LHCN-M2 (cell line): Measurements from ENCODE around the gene TRIM17. TPM values are rescaled to one million over a fixed set of nuclear protein-coding genes. Genes with fewer than 3 reads are reported as not detected.

Source experiments
- DNase-seq: peaks from one replicate; pipeline ENCODE4 v3.0.0-alpha.2; 2012; ENCODE audit warnings: low read depth
- polyA plus RNA-seq: library from polyadenylated mRNA; unstranded; fragments of >200 nt; gene quantifications from one replicate; pipeline ENCODE4 v1.2.1, GENCODE V29; 2012; ENCODE audit warnings: missing spikeins
- total RNA-seq: library from RNA; depleted of rRNA; stranded (reverse); fragments of >200 nt; gene quantifications from 2 replicates; pipeline ENCODE4 v1.2.3, GENCODE V29; 2014; rRNA removed

TRIM17 gene, protein sequence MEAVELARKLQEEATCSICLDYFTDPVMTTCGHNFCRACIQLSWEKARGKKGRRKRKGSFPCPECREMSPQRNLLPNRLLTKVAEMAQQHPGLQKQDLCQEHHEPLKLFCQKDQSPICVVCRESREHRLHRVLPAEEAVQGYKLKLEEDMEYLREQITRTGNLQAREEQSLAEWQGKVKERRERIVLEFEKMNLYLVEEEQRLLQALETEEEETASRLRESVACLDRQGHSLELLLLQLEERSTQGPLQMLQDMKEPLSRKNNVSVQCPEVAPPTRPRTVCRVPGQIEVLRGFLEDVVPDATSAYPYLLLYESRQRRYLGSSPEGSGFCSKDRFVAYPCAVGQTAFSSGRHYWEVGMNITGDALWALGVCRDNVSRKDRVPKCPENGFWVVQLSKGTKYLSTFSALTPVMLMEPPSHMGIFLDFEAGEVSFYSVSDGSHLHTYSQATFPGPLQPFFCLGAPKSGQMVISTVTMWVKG
- total RNA-seq: not detected in 2 replicates
- polyA plus RNA-seq: 0.33 TPM

- DNase-seq: no peak
Measured at GRCh38 chr1:228416217-228416933, at the start of gene TRIM17. TSS of gene TRIM17 (minus strand) at chr1:228416861. CDS start at chr1:228415072, 1,789 bp downstream.

GRCh38 chr1:228465571-228466146 lies 49.0 kb upstream of the TRIM17 start:
- DNase-seq: no peak

- DNase-seq: no peak
Measured at GRCh38 chr1:228465141-228465540, 48.5 kb upstream of the TRIM17 start.

DNA sequence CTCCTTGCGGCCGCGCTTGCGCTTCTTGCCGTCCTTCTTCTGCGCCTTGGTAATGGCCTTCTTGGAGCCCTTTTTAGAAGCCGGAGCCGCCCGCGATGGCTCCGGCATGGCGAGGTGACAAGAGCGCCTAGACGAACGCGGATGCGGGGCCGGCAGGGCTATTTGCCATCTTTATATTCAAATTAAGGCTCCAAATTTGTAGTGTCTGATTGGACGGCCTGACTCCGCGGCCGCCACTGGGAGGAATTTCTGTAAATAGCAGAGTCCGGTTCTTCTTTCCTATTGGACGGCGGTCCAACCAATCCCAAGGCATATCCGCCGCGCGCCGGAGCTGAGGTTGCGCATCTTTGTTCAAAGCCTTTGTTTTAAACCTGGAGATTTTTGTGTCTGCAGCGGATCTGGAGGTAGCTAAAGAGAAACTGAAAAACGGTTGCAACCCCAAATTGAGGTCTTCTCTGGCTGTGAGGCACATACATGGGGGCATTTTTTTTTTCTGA lies 47.9 kb upstream of the TRIM17 start:
- no peak for DNase-seq

- no peak for DNase-seq
Measured at GRCh38 chr1:228463559-228464455, 47.1 kb upstream of the TRIM17 start.

GRCh38 chr1:228463009-228463558 lies 46.4 kb upstream of the TRIM17 start:
- DNase-seq: no peak

GRCh38 chr1:228462560-228462959 lies 45.9 kb upstream of the TRIM17 start:
- no peak for DNase-seq

DNA sequence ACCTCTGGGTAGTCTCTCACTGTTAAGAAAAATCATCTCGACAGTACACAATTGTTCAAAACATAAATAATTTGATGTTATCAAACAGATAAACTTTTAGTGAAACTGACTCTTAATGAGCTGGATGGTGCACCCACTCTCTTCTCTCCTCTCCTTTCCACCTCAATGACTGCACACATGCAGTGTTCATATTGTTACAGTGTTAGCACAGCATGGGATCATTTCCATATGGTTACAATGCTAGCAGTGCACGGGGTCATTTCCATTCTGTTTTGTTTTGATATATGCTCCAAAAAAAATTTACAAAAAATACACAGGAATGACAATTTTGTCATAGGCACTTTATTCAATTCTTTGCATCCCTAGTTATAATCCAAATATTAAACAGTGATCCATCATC lies 44.2 kb upstream of the TRIM17 start:
- DNase-seq: no peak

DNA sequence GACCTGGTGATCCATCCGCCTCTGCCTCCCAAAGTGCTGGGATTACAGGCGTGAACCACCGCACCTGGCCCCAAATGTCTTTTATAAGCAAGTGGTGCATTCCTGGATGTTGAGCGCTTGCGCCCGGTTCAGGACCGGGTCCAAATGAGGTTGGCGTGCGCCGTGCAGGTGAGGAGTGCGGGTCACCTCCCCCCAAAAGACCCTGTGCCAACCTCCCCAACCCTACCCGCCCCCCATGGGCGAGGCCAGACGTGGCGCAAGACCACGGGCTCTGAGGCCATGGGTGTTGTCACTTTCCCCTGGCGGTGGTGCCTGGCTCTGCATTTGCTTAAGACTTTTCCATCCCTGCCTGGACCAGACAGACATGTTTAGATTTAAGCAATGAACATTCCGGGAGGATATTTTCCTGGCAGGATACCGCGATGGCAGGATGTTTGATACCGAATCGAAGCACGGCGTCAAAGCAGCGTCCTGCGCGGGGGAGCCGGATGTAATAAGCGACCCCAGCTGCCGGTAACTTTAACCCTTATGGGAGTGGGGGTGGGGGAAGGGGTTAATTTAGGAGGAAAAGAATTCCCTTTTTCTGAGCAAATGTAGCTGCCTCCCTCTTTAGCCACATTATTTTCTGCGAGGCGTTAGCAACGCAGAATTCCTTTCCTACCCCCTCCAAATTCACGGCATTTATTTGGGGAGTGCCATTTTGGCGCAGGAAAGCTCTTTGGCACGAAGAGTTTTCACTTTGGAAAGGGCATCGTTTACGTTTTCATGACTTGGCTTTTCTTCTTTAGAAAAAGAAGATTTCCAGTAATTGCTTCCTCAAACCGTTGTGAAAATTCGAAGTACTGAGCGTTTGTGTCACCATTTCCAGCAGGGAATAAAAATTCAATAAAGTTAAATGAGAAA lies 42.7 kb upstream of the TRIM17 start:
- peak; percentile 36 for DNase-seq

DNA sequence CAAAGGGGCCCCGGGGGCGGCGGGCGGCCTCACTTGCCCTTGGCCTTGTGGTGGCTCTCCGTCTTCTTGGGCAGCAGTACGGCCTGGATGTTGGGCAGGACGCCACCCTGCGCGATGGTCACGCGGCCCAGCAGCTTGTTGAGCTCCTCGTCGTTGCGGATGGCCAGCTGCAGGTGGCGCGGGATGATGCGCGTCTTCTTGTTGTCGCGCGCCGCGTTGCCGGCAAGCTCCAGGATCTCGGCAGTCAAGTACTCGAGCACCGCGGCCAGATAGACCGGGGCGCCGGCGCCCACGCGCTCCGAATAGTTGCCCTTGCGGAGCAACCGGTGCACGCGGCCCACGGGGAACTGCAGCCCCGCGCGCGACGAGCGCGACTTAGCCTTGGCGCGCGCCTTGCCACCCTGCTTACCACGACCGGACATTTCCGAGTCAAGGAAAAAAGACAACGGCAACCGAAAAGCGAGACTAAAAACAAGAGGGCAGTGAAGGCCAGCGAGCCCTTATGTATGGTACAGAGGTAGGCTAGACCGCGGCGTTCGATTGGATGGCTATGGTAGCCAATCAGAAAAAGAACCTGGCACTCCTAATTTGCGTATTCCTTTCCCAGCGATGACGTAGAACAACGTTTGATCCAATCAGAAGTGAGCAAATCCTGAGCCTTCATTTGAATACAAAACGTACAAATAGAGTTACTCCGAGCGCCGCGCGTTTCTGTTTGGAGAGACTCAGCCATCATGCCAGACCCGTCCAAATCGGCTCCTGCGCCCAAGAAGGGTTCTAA lies 40.9 kb upstream of the TRIM17 start:
- no peak for DNase-seq

- DNase-seq: no peak
Measured at GRCh38 chr1:228457017-228457395, 40.3 kb upstream of the TRIM17 start.

DNA sequence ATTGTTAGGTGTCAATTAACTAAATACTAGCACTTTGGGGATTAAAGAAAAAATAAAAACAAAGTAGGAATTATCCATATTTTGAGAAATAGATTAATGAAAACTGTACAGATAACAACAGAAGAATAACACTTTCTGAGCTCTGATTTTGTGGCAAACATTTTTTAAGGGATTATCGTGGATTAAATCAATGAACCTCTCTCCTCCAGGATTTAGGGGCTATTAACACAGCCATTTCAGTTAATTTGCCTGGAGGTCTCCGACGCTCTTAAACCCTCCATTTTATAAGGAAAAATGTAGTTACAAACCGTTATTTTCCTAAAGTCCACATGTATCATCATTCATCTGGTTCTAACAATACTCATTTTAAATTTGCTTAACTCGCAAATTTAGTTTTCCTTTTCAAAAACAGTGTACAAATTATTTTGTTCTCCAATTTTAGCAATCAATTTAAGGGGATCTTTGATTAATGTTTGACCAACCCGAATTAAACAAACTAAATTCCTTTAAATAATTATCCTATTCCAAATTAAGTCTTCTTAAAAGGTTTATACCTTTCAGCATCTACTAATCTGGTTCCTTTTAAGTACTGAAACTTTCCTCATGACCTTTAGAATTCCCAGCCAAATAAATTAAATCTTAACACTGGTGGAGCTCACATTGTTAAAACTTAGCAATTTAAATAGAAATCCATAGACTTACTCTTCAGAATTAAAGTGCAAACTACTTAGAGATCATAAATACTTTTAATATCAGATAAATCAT lies 39.8 kb upstream of the TRIM17 start:
- DNase-seq: no peak

- no peak for DNase-seq
Measured at GRCh38 chr1:228455715-228456114, 39.1 kb upstream of the TRIM17 start.

DNA sequence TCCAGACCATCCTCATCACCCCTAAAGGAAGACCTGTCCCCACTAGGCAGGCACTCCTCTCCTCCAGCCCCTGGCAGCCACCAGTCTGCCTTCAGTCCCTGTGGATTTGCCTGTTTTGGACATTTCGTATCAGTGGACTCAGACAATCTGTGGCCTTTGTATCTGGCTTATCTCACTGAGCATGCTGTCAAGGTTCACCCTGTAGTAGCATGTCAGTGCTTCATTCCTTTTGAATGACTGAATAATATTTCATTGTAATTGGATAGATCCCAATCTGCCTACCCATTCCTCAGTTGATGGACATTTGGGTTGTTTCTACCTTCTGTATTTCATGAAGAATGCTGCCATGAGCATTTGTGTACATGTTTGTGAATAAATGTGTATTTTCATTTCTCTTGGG lies 37.6 kb upstream of the TRIM17 start:
- no peak for DNase-seq

DNA sequence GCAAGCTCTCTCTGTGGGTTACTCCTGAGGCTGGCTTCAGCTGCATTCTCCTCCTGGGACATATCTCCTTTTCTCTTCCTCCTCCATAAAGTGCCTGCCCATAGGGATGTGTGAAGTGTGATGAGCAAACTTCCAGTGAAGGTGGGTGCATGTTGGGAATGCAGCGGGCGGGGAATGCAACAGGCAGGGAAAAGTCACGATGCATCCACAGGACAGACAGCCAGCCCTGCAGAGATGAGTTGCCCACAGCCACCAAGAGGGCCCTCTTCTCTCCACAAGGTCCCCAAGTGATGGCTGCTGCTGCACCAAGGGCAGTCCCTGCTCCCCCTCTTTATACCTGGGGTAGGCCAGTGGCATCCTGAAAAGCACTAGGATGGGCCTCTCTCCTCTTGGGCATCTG lies 37.0 kb upstream of the TRIM17 start:
- DNase-seq: no peak

DNA sequence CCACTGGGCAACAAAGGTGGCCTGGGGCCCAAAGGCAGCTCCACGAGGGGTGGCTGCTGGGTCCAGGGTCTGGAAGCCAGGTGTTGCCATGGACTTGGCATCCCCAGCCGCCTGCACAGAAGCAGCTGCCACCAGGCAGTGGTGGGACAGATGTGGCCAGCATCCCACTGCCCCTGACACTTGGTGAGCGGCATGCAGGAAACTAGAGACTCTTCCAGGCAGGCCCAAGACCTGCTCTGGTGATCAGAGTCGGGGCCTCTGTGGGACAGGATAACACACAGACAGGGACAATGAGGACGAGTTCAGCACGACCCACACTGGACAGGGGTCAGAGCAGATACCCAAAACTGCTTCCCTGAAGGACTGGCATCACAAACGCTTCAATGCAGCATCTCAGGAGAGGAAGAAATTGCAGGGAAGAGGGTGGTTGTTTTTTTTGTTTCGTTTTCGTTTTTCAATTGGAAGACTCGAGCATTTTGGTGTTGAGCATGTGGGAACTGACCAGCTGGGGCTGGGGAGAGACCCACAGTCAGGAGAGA lies 36.4 kb upstream of the TRIM17 start:
- no peak for DNase-seq

DNA sequence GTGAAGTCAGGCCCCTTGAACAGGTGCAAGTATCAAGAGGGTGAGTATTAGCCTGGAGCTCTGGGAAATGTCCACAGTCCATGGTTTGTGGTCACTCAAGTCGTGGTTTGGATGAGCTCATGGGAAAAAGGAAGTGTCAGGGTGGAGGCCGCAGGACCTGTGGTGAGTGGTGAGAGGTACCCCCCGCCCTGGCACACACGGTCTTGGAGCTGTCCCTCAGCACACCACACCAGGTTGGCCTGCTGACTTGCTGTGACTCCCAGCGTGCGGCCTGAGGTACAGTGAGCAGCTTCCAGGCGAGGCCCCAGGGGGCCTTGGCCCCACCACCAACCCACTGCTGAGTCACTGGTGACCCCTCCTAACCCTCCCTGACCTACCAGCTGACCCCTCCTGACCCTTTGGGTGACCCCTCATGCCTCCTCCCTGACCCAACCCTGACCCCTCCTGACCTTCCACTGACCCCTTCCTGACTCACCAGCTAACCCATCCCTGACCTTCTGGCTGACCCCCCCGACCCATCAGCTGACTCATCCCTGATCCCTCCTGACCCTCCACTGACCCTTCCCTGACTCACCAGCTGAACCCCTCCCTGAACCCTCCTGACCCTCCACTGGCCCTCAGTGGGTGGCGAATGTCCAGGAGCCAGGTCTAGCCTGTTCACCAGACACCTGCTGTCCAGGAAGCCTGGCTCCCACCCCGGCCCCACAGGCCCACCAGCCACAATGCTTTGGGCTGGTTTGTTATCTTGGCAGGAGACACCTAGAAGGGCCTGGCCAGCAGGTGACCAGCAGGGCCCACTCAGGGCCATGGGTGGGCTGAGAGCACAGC lies 35.7 kb upstream of the TRIM17 start:
- DNase-seq: peak; percentile 64
